ENCODE results near the gene USB1. TPM values are rescaled to one million over a fixed set of nuclear protein-coding genes. Genes with fewer than 3 reads are reported as not detected.
A peak's percentile ranks its signal among the peaks of the same experiment; 100 is the strongest.

Gene USB1
- total RNA-seq, 1 donor from 2014 or later = 39.9 TPM

DNA sequence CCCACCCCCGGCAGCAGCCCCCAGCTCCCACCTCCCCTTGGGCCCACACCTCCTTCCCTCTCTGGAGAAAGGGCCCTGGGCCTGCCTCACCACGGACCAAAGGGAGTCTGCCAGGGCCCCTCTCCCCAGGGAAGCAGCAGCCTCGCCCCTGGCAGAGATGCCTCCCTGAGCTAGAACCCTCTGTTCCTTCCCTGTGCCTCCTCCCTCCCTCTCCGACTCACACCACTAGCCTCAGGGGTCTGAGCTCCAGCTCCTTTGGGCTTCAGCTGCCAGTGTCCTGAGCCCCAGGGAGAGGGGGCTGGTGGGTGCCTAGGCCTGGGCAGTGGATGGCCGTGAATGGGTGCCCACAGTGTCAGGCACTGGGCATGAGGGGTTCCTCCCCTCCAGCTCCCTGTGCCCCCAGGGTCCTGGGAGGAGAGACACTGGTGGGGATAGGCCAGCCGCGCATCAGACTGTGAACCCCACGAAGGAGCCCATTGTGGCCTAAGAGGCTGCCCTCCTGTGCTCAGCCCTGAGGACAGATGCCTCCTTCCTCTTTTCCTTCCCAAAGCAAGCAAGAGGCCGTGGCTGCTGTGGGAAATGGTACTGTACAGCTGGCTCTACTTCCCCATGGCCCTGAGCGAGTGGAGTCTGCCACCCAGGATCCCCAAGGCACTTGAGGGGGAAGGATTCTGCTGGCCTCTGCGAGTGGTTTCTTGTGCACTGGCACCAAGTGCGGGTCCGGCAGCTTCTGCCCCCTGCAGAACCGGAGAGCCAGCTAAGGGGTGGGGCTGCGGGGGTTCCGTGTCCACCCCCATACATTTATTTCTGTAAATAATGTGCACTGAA, 45.1 kb downstream of the USB1 start:
- TF ChIP-seq, protein P1, sequence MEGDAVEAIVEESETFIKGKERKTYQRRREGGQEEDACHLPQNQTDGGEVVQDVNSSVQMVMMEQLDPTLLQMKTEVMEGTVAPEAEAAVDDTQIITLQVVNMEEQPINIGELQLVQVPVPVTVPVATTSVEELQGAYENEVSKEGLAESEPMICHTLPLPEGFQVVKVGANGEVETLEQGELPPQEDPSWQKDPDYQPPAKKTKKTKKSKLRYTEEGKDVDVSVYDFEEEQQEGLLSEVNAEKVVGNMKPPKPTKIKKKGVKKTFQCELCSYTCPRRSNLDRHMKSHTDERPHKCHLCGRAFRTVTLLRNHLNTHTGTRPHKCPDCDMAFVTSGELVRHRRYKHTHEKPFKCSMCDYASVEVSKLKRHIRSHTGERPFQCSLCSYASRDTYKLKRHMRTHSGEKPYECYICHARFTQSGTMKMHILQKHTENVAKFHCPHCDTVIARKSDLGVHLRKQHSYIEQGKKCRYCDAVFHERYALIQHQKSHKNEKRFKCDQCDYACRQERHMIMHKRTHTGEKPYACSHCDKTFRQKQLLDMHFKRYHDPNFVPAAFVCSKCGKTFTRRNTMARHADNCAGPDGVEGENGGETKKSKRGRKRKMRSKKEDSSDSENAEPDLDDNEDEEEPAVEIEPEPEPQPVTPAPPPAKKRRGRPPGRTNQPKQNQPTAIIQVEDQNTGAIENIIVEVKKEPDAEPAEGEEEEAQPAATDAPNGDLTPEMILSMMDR (IDR thresholded peaks at IDR 0.05) = no peak
- H3K9me3 ChIP-seq = no peaks in the 10 kb centered on the region
- H3K36me3 ChIP-seq = peaks cover 34% of the 10 kb centered on the region
- no peak overlapping the region for H3K27ac ChIP-seq
- no peak for DNase-seq
- peak in 1 of 2 donors; percentile 18 for ATAC-seq
- intact Hi-C loops (cut with DNase I) = no loop called here
- no peaks in the 10 kb centered on the region for H3K27me3 ChIP-seq (ENCODE audit: low read depth)
- no peak overlapping the region for H3K4me3 ChIP-seq
- H3K4me1 ChIP-seq = peaks cover 25% of the 10 kb centered on the region

DNA sequence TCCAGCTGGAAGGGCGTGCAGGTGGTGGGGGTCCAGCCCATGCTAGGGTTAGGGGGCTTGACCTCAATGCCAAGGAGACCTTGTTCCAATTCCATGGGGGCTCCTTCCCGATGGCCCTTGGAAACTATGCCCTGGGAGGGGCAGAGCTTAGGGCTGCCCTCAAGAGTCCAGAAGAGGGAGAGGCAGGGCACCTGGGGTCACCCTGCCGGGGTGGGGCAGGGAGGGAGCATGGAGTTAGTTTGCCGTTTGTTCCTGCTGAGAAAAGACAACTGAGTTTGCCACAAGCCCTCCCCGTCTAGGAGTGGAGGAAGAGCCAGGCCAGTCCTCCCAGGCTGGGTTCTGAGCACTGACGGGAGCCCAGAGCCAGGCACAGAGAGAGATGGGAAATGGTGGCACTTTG, 45.7 kb downstream of the USB1 start:
- Histone ChIP-seq H3K4me1 (peaks cover 25% of the 10 kb centered on the region), H3K27ac (peak overlapping the region; percentile 58), H3K9me3 (no peaks in the 10 kb centered on the region), H3K36me3 (peaks cover 27% of the 10 kb centered on the region), H3K4me3 (no peak overlapping the region), H3K27me3 (ENCODE audit: low read depth) (no peaks in the 10 kb centered on the region)
- TF ChIP-seq, protein P1 (IDR thresholded peaks at IDR 0.05) = no peak
- intact Hi-C loops (cut with DNase I) = no loop called here
- DNase-seq = no peak
- peak in 1 of 2 donors; percentile 10 for ATAC-seq

DNA sequence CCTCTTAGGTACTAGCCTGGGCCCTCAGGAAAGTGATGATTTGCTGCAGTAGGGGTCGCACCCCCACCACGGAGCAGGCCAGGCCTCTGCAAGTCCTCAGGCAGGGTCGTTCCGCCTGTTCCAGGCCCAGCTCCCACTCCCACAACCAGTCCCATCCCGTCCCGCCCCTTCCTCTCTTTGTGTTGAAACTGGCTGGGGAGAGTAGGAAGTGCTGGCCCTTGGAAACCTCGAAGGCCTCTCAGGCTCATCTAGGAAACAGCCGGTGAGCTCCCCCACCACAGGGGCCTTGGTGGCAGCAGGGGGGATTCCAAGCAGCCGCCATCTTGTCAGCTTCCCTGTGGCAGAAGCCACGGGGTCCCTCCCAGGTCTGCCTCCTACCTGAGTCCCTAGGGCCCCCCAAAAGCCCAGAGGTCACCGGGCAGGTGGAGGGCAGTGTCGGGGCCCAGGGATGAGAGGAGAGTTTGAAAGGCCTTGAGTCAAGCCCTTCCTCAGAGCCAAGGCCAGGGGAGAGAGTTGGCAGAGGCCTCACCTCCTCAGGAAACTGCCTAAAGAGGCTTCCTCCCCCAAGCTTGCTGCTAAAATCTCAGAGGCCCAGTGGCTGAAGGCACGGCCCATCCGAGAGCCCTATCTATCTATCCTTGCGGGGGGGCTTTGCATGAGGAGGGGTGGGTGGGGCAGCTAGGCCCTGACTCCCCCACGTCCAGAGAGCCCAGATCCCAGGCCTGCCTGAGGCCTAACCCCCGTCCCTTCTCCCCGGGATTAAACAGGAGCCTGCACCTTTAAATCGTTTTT, 46.5 kb downstream of the USB1 start:
- ATAC-seq (no peak), DNase-seq (no peak)
- H3K9me3 ChIP-seq = no peaks in the 10 kb centered on the region
- H3K4me1 ChIP-seq = peaks cover 25% of the 10 kb centered on the region
- TF ChIP-seq, protein P1 (IDR thresholded peaks at IDR 0.05) = no peak
- intact Hi-C loops (cut with DNase I) = no loop called here
- peak overlapping the region; percentile 58 for H3K27ac ChIP-seq
- peaks cover 19% of the 10 kb centered on the region for H3K36me3 ChIP-seq
- no peaks in the 10 kb centered on the region for H3K27me3 ChIP-seq (ENCODE audit: low read depth)
- no peak overlapping the region for H3K4me3 ChIP-seq

DNA sequence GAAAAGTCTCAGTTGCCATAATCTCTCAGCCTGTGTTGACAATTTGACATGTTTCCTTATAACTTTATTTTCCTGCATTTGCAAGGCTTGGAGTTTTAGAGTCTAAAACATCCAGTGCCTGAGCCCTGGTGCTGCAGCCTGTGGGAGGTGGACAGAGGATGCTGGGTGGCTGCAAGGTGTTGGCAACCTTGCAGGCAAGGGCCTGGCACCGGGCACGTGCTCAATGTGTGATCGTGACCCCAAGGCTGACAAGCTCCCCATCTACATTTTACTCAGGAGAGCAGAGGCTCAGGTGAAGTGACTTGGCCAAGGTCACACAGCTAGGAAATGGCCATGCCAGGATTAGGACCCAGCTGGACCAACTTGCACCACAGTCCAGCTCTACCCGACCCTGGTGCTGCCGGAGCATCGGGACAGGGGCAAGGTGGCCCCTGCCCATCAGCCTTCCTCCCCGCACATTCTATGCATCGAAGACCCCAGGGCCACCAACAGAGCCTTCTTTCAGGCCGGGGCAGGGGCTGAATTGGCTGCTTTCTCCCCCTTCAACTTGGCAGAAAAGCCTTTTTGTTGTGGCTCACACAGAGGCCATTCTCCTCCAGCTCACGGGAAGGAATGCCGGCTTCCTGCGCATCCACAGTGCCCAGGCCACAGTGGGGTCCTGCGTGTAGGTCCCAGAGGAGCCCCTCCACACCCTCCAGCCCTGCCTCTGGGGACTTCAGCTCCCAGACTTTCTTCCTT, 47.5 kb downstream of the USB1 start:
- intact Hi-C loops (cut with DNase I) = no loop called here
- H3K27me3 ChIP-seq (ENCODE audit: low read depth) = no peaks in the 10 kb centered on the region
- peaks cover 25% of the 10 kb centered on the region for H3K4me1 ChIP-seq
- H3K36me3 ChIP-seq = peaks cover 10% of the 10 kb centered on the region
- H3K9me3 ChIP-seq = no peaks in the 10 kb centered on the region
- no peak overlapping the region for H3K27ac ChIP-seq
- DNase-seq = no peak
- no peak for ATAC-seq
- TF ChIP-seq, protein P1 (IDR thresholded peaks at IDR 0.05) = no peak
- H3K4me3 ChIP-seq = no peak overlapping the region

All from lower lobe of right lung (tissue), 2 donors.